IMR-90 (cell line): ENCODE results near the gene TMEM129. TPM values are rescaled to one million over a fixed set of nuclear protein-coding genes. Genes with fewer than 3 reads are reported as not detected.

Source experiments
- ATAC-seq: fragments of 200-7000 bp; cut with Tn5 transposase; 2 replicates; pipeline ENCODE4 v1.9.1; 2020; ENCODE audit warnings: low read depth, mild to moderate bottlenecking, moderate library complexity
- BruUV-seq: library from RNA; stranded (reverse); fragments of 400-500 nt; replicated peaks from 2 replicates; lab custom pipeline; 2021; lab: Mats Ljungman, UMichigan
- CTCF ChIA-PET: fragments of 300-600 bp; formaldehyde crosslinking; extraction: SDS; loops from one replicate; lab custom pipeline; 2021; ENCODE audit warnings: antibody characterized with exemption; lab: Yijun Ruan, JAX
- POLR2A ChIA-PET: fragments of 300-600 bp; sonication (Branson Sonifier 250); formaldehyde crosslinking; loops from one replicate; lab custom pipeline; 2022; ENCODE audit warnings: antibody characterized with exemption; ENCODE audit not compliant: unreplicated experiment; lab: Charles Lee
- DNase-seq: peaks from one replicate; pipeline ENCODE4 v3.0.0; 2013
- H2AFZ ChIP-seq: replicated peaks from 2 replicates; pipeline ENCODE3; 2013; ENCODE audit warnings: low read length, mild to moderate bottlenecking; ENCODE audit not compliant: poor library complexity
- H2AK5ac ChIP-seq: 2 replicates; pipeline ENCODE4 v1.6.1; 2013; ENCODE audit warnings: low read depth, low read length, inconsistent platforms
- H2AK9ac ChIP-seq: replicated peaks from 2 replicates; pipeline ENCODE3; 2013; ENCODE audit warnings: mild to moderate bottlenecking, low read depth, low read length, moderate library complexity; ENCODE audit not compliant: poor library complexity
- H2BK120ac ChIP-seq: 2 replicates; pipeline ENCODE4 v1.6.1; 2013; ENCODE audit warnings: low read depth, low read length, inconsistent platforms
- H2BK15ac ChIP-seq: 3 replicates; pipeline ENCODE4 v1.6.1; 2013; ENCODE audit warnings: low read depth, low read length, inconsistent platforms
- H2BK20ac ChIP-seq: 2 replicates; pipeline ENCODE4 v1.6.1; 2013; ENCODE audit warnings: low read depth, mild to moderate bottlenecking, inconsistent platforms, low read length, moderate library complexity
- H2BK5ac ChIP-seq: 2 replicates; pipeline ENCODE4 v1.6.1; 2013; ENCODE audit warnings: mild to moderate bottlenecking, low read depth, low read length, inconsistent platforms; ENCODE audit not compliant: poor library complexity, severe bottlenecking
- H3K14ac ChIP-seq: replicated peaks from 2 replicates; pipeline ENCODE4 v1.6.1; 2013; ENCODE audit warnings: low read depth, low read length, inconsistent platforms
- H3K18ac ChIP-seq: 2 replicates; pipeline ENCODE4 v1.6.1; 2013; ENCODE audit warnings: low read depth, low read length, control low read depth
- H3K23ac ChIP-seq: 2 replicates; pipeline ENCODE4 v1.6.1; 2013; ENCODE audit warnings: low read depth, low read length, inconsistent platforms
- H3K27ac ChIP-seq: 2 replicates; pipeline ENCODE4 v1.5.1; 2013; ENCODE audit warnings: mild to moderate bottlenecking, control low read depth, low read length; ENCODE audit not compliant: insufficient read depth
- H3K27me3 ChIP-seq: 2 replicates; pipeline ENCODE4 v1.6.1; 2013; ENCODE audit warnings: low read length; ENCODE audit not compliant: control insufficient read depth, insufficient read depth
- H3K36me3 ChIP-seq: 2 replicates; pipeline ENCODE4 v1.6.1; 2013; ENCODE audit warnings: low read length, mixed read lengths; ENCODE audit not compliant: control insufficient read depth, insufficient read depth
- H3K4ac ChIP-seq: 2 replicates; pipeline ENCODE4 v1.6.1; 2013; ENCODE audit warnings: low read depth, low read length, inconsistent platforms
- H3K4me1 ChIP-seq: 2 replicates; pipeline ENCODE4 v1.6.1; 2013; ENCODE audit warnings: low read length, mixed read lengths; ENCODE audit not compliant: control insufficient read depth, insufficient read depth
- H3K4me2 ChIP-seq: 2 replicates; pipeline ENCODE4 v1.6.1; 2013; ENCODE audit warnings: low read depth, mild to moderate bottlenecking, control low read depth, low read length, moderate library complexity
- H3K4me3 ChIP-seq: 2 replicates; pipeline ENCODE4 v1.5.1; 2013; ENCODE audit warnings: low read depth, mild to moderate bottlenecking, control low read depth, low read length, moderate library complexity; ENCODE audit not compliant: insufficient read depth
- H3K56ac ChIP-seq: 2 replicates; pipeline ENCODE4 v1.6.1; 2013; ENCODE audit warnings: low read length, inconsistent platforms; ENCODE audit not compliant: insufficient read depth; ENCODE audit errors: extremely low read depth
- H3K79me1 ChIP-seq, 2 experiments: 2 replicates each; pipeline ENCODE4 v1.6.1; 2013; ENCODE audit warnings: low read length in 2 of 2, inconsistent platforms in 1 of 2, low read depth in 1 of 2
- H3K9ac ChIP-seq: 2 replicates; pipeline ENCODE4 v1.6.1; 2013; ENCODE audit warnings: low read depth, low read length, control low read depth
- H3K9me1 ChIP-seq: 2 replicates; pipeline ENCODE4 v1.6.1; 2013; ENCODE audit warnings: low read length, inconsistent platforms; ENCODE audit not compliant: insufficient read depth
- H3K9me3 ChIP-seq: 2 replicates; pipeline ENCODE4 v1.6.1; 2013; ENCODE audit warnings: low read length; ENCODE audit not compliant: control insufficient read depth, insufficient read depth
- H4K20me1 ChIP-seq: 2 replicates; pipeline ENCODE4 v1.6.1; 2013; ENCODE audit warnings: low read length, inconsistent platforms; ENCODE audit not compliant: insufficient read depth
- H4K5ac ChIP-seq: 2 replicates; pipeline ENCODE4 v1.6.1; 2013; ENCODE audit warnings: mild to moderate bottlenecking, low read depth, low read length, control low read depth
- H4K8ac ChIP-seq, 2 experiments: 2 replicates each; pipeline ENCODE4 v1.6.1; 2013; ENCODE audit warnings: low read depth in 2 of 2, low read length in 2 of 2, control low read depth in 1 of 2, inconsistent platforms in 1 of 2
- H4K91ac ChIP-seq: 2 replicates; pipeline ENCODE4 v1.6.1; 2013; ENCODE audit warnings: low read depth, low read length, inconsistent platforms; ENCODE audit not compliant: insufficient read depth
- BHLHE40 ChIP-seq: fragments of 150-350 bp; IDR thresholded peaks from 2 replicates; pipeline ENCODE4 v1.6.1; 2016; ENCODE audit warnings: mild to moderate bottlenecking, low read depth, low read length
- MXI1 ChIP-seq: IDR thresholded peaks from 2 replicates; pipeline ENCODE4 v1.6.1; 2012; ENCODE audit warnings: low read depth, mild to moderate bottlenecking, low read length, moderate library complexity, borderline replicate concordance
- WGBS, 2 experiments: methylation state at CpG; one replicate each; pipeline versions ENCODE4 v1.1.5 to v1.1.7; 2013; ENCODE audit warnings: missing lambda C conversion rate in 2 of 2; ENCODE audit not compliant: insufficient read length in 1 of 2; ENCODE audit errors: extremely low coverage in 2 of 2; 5-methylcytosine and 5-hydroxymethylcytosine counted together
- dilution Hi-C: fragments of 300-500 bp; cut with HindIII; formaldehyde crosslinking; loops from one replicate; pipeline ENCODE4 v1.14.3; 2018; ENCODE audit warnings: low sequenced_read_pairs; ENCODE audit not compliant: unreplicated experiment
- in situ Hi-C: fragments of 300-500 bp; cut with MboI; formaldehyde crosslinking; loops from 3 replicates; pipeline ENCODE4 v1.14.3; 2019; ENCODE audit warnings: low sequenced_read_pairs, inconsistent platforms, mixed read lengths
- intact Hi-C: fragments of 100-400 bp; cut with micrococcal nuclease; formaldehyde crosslinking; loops from 2 replicates; pipeline ENCODE4 v1.10.0; 2022
- polyA plus RNA-seq, 3 experiments: library from polyadenylated mRNA; depleted of rRNA; stranded (reverse); fragments of >200 nt; gene quantifications; 2 replicates each; pipeline ENCODE4 v1.2.3, GENCODE V29; 2012; ENCODE audit warnings: low replicate concordance in 1 of 3
- total RNA-seq: library from RNA; depleted of rRNA; stranded (reverse); fragments of >200 nt; gene quantifications from 2 replicates; pipeline ENCODE4 v1.2.3, GENCODE V29; 2012
- TF ChIP-seq, protein P1 (sequence below): fragments of 150-350 bp; IDR thresholded peaks from 2 replicates; pipeline ENCODE4 v1.6.1; 2017; ENCODE audit warnings: mild to moderate bottlenecking, antibody characterized with exemption, low read length, low read depth

The TMEM129 gene
- total and polyA plus RNA-seq, 2 of the 4 experiments (the other 2 are of a cell fraction) = 6.6 to 26.6 TPM

DNA sequence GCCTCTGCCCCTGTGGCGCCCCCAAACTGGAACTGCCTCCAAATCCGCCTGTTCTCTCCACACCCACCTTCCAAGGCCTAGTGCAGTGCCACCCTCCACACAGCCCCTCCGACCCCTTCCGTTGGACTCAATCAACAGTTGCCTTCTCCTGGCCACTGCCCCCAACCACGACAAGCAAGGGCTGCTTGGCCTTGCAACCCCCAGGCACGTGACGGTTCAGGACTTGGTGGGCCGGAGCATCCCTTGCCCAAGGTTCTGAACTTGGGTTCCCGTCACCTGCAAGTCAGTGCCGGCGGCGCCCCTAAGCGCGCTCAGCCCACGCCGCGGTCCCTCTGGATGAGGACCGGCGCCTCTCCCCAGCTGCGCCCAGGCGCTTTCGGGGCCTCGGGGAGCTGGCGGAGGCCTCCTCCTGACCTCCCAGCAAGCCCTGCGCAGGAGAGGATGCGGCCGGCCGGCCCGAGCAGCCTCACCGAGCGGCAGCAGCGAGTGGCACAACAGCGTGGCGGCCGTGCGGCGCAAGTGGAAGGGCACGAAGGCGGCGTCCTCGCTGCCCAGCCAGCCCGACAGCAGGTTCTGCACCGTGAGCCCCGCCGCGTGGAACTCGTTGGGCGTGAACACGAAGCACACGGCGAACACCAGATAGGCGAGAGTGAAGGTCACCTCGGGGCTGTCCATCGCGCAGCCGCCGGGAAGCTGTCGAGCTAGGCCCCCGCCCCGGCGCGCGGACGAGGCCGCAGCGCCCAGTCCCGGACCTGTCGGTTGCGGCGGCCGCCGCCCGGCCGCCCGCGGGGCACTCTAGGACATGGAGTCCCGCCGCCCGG lies 750 bp downstream of the TMEM129 start:
- WGBS, 2 experiments = 1% methylated on average over 52 of the region's 79 CpGs; no CpG with 5 or more reads in 1 of the 2 experiments
- TF ChIP-seq, protein P1, sequence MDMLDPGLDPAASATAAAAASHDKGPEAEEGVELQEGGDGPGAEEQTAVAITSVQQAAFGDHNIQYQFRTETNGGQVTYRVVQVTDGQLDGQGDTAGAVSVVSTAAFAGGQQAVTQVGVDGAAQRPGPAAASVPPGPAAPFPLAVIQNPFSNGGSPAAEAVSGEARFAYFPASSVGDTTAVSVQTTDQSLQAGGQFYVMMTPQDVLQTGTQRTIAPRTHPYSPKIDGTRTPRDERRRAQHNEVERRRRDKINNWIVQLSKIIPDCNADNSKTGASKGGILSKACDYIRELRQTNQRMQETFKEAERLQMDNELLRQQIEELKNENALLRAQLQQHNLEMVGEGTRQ = no peak
- TF ChIP-seq MXI1 = peak; percentile 29; the same call in 1 of the 2 replicates
- peak; percentile 49; the same call in 1 of the 2 replicates for TF ChIP-seq BHLHE40
- H4K91ac ChIP-seq = peak overlapping the region; percentile 86
- ChIA-PET CTCF (interaction anchor here (0.6 to 2.4 kb wide), 2 partner anchors 22 to 27 kb away, joined by 4 to 13 read pairs; no protein-coding TSS in a partner anchor), POLR2A (interaction anchor here (0.6 to 1.1 kb wide), 2 partner anchors 27 to 61 kb away, joined by 3 to 4 read pairs; no protein-coding TSS in a partner anchor)
- H3K4me2 ChIP-seq = peak overlapping the region; percentile 97
- peak overlapping the region; percentile 63; the same call in 1 of the 2 replicates for H3K18ac ChIP-seq
- in situ Hi-C loops = no loop called here
- peak overlapping the region; percentile 40; the same call in 1 of the 2 replicates for H2BK20ac ChIP-seq
- intact Hi-C loops = loop anchor here (10.0 kb wide), 1 partner anchor 356 kb away; no protein-coding TSS in a partner anchor
- dilution Hi-C loops = no loop called here
- peaks cover 28 to 70% of the 10 kb centered on the region in 2 experiments for H3K79me1 ChIP-seq
- H2AK5ac ChIP-seq = peak overlapping the region; percentile 97
- H2BK15ac ChIP-seq = no peak overlapping the region
- H4K20me1 ChIP-seq = peaks cover 5% of the 10 kb centered on the region; the same call in 1 of the 2 replicates
- peak overlapping the region; percentile 64 for H2BK120ac ChIP-seq
- peak overlapping the region; percentile 96 for H3K4ac ChIP-seq
- peak overlapping the region; percentile 76 for H2BK5ac ChIP-seq
- BruUV-seq = no TSS peak
- peak overlapping the region; percentile 86 for H3K27ac ChIP-seq
- H3K9me3 ChIP-seq = no peaks in the 10 kb centered on the region
- peak; percentile 50 for ATAC-seq
- H2AFZ ChIP-seq = peak overlapping the region; percentile 98
- H3K9ac ChIP-seq = peak overlapping the region; percentile 94
- no peaks in the 10 kb centered on the region; the same call in 1 of the 2 replicates for H3K9me1 ChIP-seq
- H3K36me3 ChIP-seq = peaks cover 16% of the 10 kb centered on the region
- H2AK9ac ChIP-seq = peak overlapping the region; percentile 95
- H3K4me3 ChIP-seq = peak overlapping the region; percentile 86
- no peaks in the 10 kb centered on the region for H3K27me3 ChIP-seq
- peak overlapping the region; percentile 93 for H4K5ac ChIP-seq
- peak overlapping the region; percentile 77 to 96 for H4K8ac ChIP-seq
- DNase-seq = peak; percentile 28
- peak overlapping the region; percentile 89 for H3K14ac ChIP-seq
- H3K4me1 ChIP-seq = peaks cover 15% of the 10 kb centered on the region
- peak overlapping the region; percentile 97 for H3K23ac ChIP-seq
- H3K56ac ChIP-seq = peak overlapping the region; percentile 67; the same call in 1 of the 2 replicates
